ENCODE data around the gene RPN2.
"Not testable (repeated sequence)": the region's sequence is repeated elsewhere in the genome, so short reads cannot be mapped to it uniquely, and the experiment has no call there.

The RPN2 gene

DNA sequence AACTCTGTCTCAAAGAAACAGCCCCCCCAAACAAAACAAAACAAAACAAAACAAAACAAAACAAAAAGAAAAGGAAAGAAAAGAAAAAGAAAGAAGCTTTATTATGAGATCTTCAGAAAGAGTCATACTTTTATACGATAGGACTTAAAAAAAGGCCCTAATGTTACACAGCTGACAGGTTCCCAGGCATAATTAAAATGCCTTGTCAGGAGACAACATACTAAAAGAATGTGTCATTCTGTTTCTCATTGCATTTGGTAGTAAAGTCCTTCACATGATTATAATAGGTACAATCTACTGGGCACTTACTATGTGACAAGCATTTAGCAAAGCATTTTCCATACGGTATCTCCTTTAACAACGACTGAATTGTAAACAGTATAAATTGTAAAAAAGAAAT is 36.4 kb upstream of the RPN2 start:
- H4K8ac ChIP-seq (ENCODE audit: low read length), result no peak overlapping the region
- H3K18ac ChIP-seq (ENCODE audit: low read depth in 1 of 2, low read length in 2 of 2), result no peak overlapping the region
- no peaks in the 10 kb centered on the region for H3K9me3 ChIP-seq (ENCODE audit: control insufficient read depth, low read length)
- H2BK15ac ChIP-seq (ENCODE audit: low read depth, poor library complexity, severe bottlenecking), result no peak overlapping the region
- no peaks in the 10 kb centered on the region for H3K27me3 ChIP-seq (ENCODE audit: control insufficient read depth in 1 of 2, insufficient read depth in 1 of 2, low read length in 2 of 2)
- no peak overlapping the region for H3K14ac ChIP-seq (ENCODE audit: low read length in 2 of 2)
- H3K23ac ChIP-seq (ENCODE audit: low read length in 2 of 2), result no peak overlapping the region
- H3K4me3 ChIP-seq (ENCODE audit: insufficient read depth in 1 of 2, low read depth in 1 of 2, low read length in 2 of 2), result no peak overlapping the region
- no peak overlapping the region for H4K91ac ChIP-seq (ENCODE audit: low read length)
- no peak overlapping the region for H2BK12ac ChIP-seq (ENCODE audit: low read length in 2 of 2)
- no peak overlapping the region for H2AFZ ChIP-seq (ENCODE audit: low read depth, low read length)
- peak; percentile 33 for DNase-seq
- no peak overlapping the region for H3K4ac ChIP-seq (ENCODE audit: low read depth in 1 of 2, low read length in 2 of 2)
- H3K4me2 ChIP-seq (ENCODE audit: low read length, poor library complexity, severe bottlenecking), result no peak overlapping the region
- no peak overlapping the region for H3K27ac ChIP-seq (ENCODE audit: low read length, poor library complexity, severe bottlenecking)
- H3K36me3 ChIP-seq (ENCODE audit: control insufficient read depth in 1 of 2, insufficient read depth in 2 of 2, low read depth in 1 of 2, low read length in 2 of 2), result no peaks in the 10 kb centered on the region
- H2AK5ac ChIP-seq (ENCODE audit: low read length, severe bottlenecking), result no peak overlapping the region
- H3K4me1 ChIP-seq (ENCODE audit: control insufficient read depth, insufficient read depth, low read depth, low read length), result no peaks in the 10 kb centered on the region
- H3K9ac ChIP-seq (ENCODE audit: low read length), result no peak overlapping the region
- no peak overlapping the region for H2BK120ac ChIP-seq (ENCODE audit: low read depth, low read length)
- WGBS, result 100% methylated on average over 1 of the region's 3 CpGs
- no peak overlapping the region for H2BK5ac ChIP-seq (ENCODE audit: low read depth, low read length, poor library complexity, severe bottlenecking)
- no peaks in the 10 kb centered on the region for H3K79me1 ChIP-seq (replicated peaks; ENCODE audit: low read length, poor library complexity, severe bottlenecking)

- no peaks in the 10 kb centered on the region for H3K27me3 ChIP-seq (ENCODE audit: control insufficient read depth in 1 of 2, insufficient read depth in 1 of 2, low read length in 2 of 2)
- H3K23ac ChIP-seq (ENCODE audit: low read length in 2 of 2), result no peak overlapping the region
- no peak overlapping the region for H2BK15ac ChIP-seq (ENCODE audit: low read depth, poor library complexity, severe bottlenecking)
- H2AFZ ChIP-seq (ENCODE audit: low read depth, low read length), result no peak overlapping the region
- no peak overlapping the region for H3K27ac ChIP-seq (ENCODE audit: low read length, poor library complexity, severe bottlenecking)
- no peak overlapping the region for H3K14ac ChIP-seq (ENCODE audit: low read length in 2 of 2)
- no peak overlapping the region for H3K4me3 ChIP-seq (ENCODE audit: insufficient read depth in 1 of 2, low read depth in 1 of 2, low read length in 2 of 2)
- no peak overlapping the region for H3K18ac ChIP-seq (ENCODE audit: low read depth in 1 of 2, low read length in 2 of 2)
- H2AK5ac ChIP-seq (ENCODE audit: low read length, severe bottlenecking), result no peak overlapping the region
- H3K79me1 ChIP-seq (replicated peaks; ENCODE audit: low read length, poor library complexity, severe bottlenecking), result no peaks in the 10 kb centered on the region
- H2BK120ac ChIP-seq (ENCODE audit: low read depth, low read length), result no peak overlapping the region
- H4K91ac ChIP-seq (ENCODE audit: low read length), result no peak overlapping the region
- WGBS, result 96% methylated on average over 7 of the region's 8 CpGs
- peak; percentile 7 for DNase-seq
- no peak overlapping the region for H2BK5ac ChIP-seq (ENCODE audit: low read depth, low read length, poor library complexity, severe bottlenecking)
- no peak overlapping the region for H4K8ac ChIP-seq (ENCODE audit: low read length)
- no peak overlapping the region for H3K4ac ChIP-seq (ENCODE audit: low read depth in 1 of 2, low read length in 2 of 2)
- no peak overlapping the region for H2BK12ac ChIP-seq (ENCODE audit: low read length in 2 of 2)
- H3K9ac ChIP-seq (ENCODE audit: low read length), result no peak overlapping the region
- H3K36me3 ChIP-seq (ENCODE audit: control insufficient read depth in 1 of 2, insufficient read depth in 2 of 2, low read depth in 1 of 2, low read length in 2 of 2), result no peaks in the 10 kb centered on the region
- no peaks in the 10 kb centered on the region for H3K4me1 ChIP-seq (ENCODE audit: control insufficient read depth, insufficient read depth, low read depth, low read length)
- no peak overlapping the region for H3K4me2 ChIP-seq (ENCODE audit: low read length, poor library complexity, severe bottlenecking)
- H3K9me3 ChIP-seq (ENCODE audit: control insufficient read depth, low read length), result no peaks in the 10 kb centered on the region
Observed at GRCh38 chr20:37144856-37145404, 34.2 kb upstream of the RPN2 start.

- no peak overlapping the region for H3K18ac ChIP-seq (ENCODE audit: low read depth in 1 of 2, low read length in 2 of 2)
- no peak overlapping the region for H4K8ac ChIP-seq (ENCODE audit: low read length)
- no peak overlapping the region for H3K9ac ChIP-seq (ENCODE audit: low read length)
- no peak overlapping the region for H3K27ac ChIP-seq (ENCODE audit: low read length, poor library complexity, severe bottlenecking)
- no peak overlapping the region for H2BK12ac ChIP-seq (ENCODE audit: low read length in 2 of 2)
- no peak overlapping the region for H3K4me2 ChIP-seq (ENCODE audit: low read length, poor library complexity, severe bottlenecking)
- no peak overlapping the region for H3K4me3 ChIP-seq (ENCODE audit: insufficient read depth in 1 of 2, low read depth in 1 of 2, low read length in 2 of 2)
- no peaks in the 10 kb centered on the region for H3K36me3 ChIP-seq (ENCODE audit: control insufficient read depth in 1 of 2, insufficient read depth in 2 of 2, low read depth in 1 of 2, low read length in 2 of 2)
- H3K4ac ChIP-seq (ENCODE audit: low read depth in 1 of 2, low read length in 2 of 2), result no peak overlapping the region
- no peaks in the 10 kb centered on the region for H3K9me3 ChIP-seq (ENCODE audit: control insufficient read depth, low read length)
- no peaks in the 10 kb centered on the region for H3K4me1 ChIP-seq (ENCODE audit: control insufficient read depth, insufficient read depth, low read depth, low read length)
- no peak overlapping the region for H2BK120ac ChIP-seq (ENCODE audit: low read depth, low read length)
- no peak overlapping the region for H3K23ac ChIP-seq (ENCODE audit: low read length in 2 of 2)
- H2BK15ac ChIP-seq (ENCODE audit: low read depth, poor library complexity, severe bottlenecking), result no peak overlapping the region
- H3K27me3 ChIP-seq (ENCODE audit: control insufficient read depth in 1 of 2, insufficient read depth in 1 of 2, low read length in 2 of 2), result no peaks in the 10 kb centered on the region
- no peak overlapping the region for H3K14ac ChIP-seq (ENCODE audit: low read length in 2 of 2)
- no peaks in the 10 kb centered on the region for H3K79me1 ChIP-seq (replicated peaks; ENCODE audit: low read length, poor library complexity, severe bottlenecking)
- no peak overlapping the region for H2AFZ ChIP-seq (ENCODE audit: low read depth, low read length)
- no peak overlapping the region for H2AK5ac ChIP-seq (ENCODE audit: low read length, severe bottlenecking)
- 60% methylated on average over 1 of the region's 6 CpGs for WGBS
- no peak overlapping the region for H4K91ac ChIP-seq (ENCODE audit: low read length)
- no peak overlapping the region for H2BK5ac ChIP-seq (ENCODE audit: low read depth, low read length, poor library complexity, severe bottlenecking)
- DNase-seq, result no peak
Observed at GRCh38 chr20:37147250-37147649, 31.9 kb upstream of the RPN2 start.

DNA sequence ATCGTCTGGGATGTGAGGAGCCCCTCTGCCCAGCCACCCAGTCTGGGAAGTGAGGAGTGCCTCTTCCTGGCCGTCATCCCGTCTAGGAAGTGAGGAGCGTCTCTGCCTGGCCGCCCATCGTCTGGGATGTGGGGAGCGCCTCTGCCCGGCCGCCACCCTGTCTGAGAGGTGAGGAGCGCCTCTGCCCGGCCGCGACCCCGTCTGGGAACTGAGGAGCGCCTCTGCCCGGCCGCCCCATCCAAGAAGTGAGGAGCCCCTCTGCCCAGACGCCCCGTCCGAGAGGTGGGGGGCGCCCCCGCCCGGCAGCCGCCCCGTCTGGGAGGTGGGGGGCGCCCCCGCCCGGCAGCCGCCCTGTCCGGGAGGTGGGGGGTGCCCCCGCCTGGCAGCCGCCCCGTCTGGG is 28.3 kb upstream of the RPN2 start:
- H2AFZ ChIP-seq (ENCODE audit: low read depth, low read length); H3K27ac ChIP-seq (ENCODE audit: low read length, poor library complexity, severe bottlenecking); H3K18ac ChIP-seq (ENCODE audit: low read depth in 1 of 2, low read length in 2 of 2); H2BK120ac ChIP-seq (ENCODE audit: low read depth, low read length); DNase-seq; H4K8ac ChIP-seq (ENCODE audit: low read length); H3K4ac ChIP-seq (ENCODE audit: low read depth in 1 of 2, low read length in 2 of 2); H4K91ac ChIP-seq (ENCODE audit: low read length); H2BK5ac ChIP-seq (ENCODE audit: low read depth, low read length, poor library complexity, severe bottlenecking); H2BK12ac ChIP-seq (ENCODE audit: low read length in 2 of 2); H3K23ac ChIP-seq (ENCODE audit: low read length in 2 of 2); H2BK15ac ChIP-seq (ENCODE audit: low read depth, poor library complexity, severe bottlenecking); H3K4me3 ChIP-seq (ENCODE audit: insufficient read depth in 1 of 2, low read depth in 1 of 2, low read length in 2 of 2); H3K14ac ChIP-seq (ENCODE audit: low read length in 2 of 2); H2AK5ac ChIP-seq (ENCODE audit: low read length, severe bottlenecking); H3K27me3 ChIP-seq (ENCODE audit: control insufficient read depth in 1 of 2, insufficient read depth in 1 of 2, low read length in 2 of 2); H3K36me3 ChIP-seq (ENCODE audit: control insufficient read depth in 1 of 2, insufficient read depth in 2 of 2, low read depth in 1 of 2, low read length in 2 of 2); H3K4me1 ChIP-seq (ENCODE audit: control insufficient read depth, insufficient read depth, low read depth, low read length); H3K4me2 ChIP-seq (ENCODE audit: low read length, poor library complexity, severe bottlenecking); H3K9me3 ChIP-seq (ENCODE audit: control insufficient read depth, low read length); H3K79me1 ChIP-seq (replicated peaks; ENCODE audit: low read length, poor library complexity, severe bottlenecking); H3K9ac ChIP-seq (ENCODE audit: low read length): not testable (repeated sequence)
- 97% methylated on average over 25 of the region's 33 CpGs for WGBS
